H1 (cell line): Measurements from ENCODE around the gene OXER1. TPM values are rescaled to one million over a fixed set of nuclear protein-coding genes. Genes with fewer than 3 reads are reported as not detected.

Source experiments
- CTCF ChIA-PET: fragments of 300-600 bp; sonication (Branson Sonifier 250); formaldehyde crosslinking; loops from one replicate; lab custom pipeline; 2021; ENCODE audit not compliant: partially characterized antibody; lab: Charles Lee
- POLR2A ChIA-PET: fragments of 300-600 bp; sonication (Branson Sonifier 250); formaldehyde crosslinking; loops from one replicate; lab custom pipeline; 2021; ENCODE audit warnings: inconsistent platforms; ENCODE audit not compliant: partially characterized antibody; lab: Charles Lee
- DNase-seq, 2 experiments: peaks; one replicate each; pipeline versions ENCODE4 v3.0.0 to v3.0.0-alpha.2; 2010 to 2022; ENCODE audit warnings: low spot score in 2 of 2, low read depth in 1 of 2, mixed read lengths in 1 of 2
- FAIRE-seq: peaks from 2 replicates; lab custom pipeline; 2011; peaks lifted over from hg19 to GRCh38; lab: Jason Lieb, UNC
- H2AFZ ChIP-seq: 2 replicates; pipeline ENCODE4 v1.8.1; 2012; ENCODE audit warnings: low read length, inconsistent platforms
- H2AK5ac ChIP-seq: 2 replicates; pipeline ENCODE4 v1.6.1; 2013; ENCODE audit warnings: low read depth, low read length
- H2BK120ac ChIP-seq: replicated peaks from 2 replicates; pipeline ENCODE3; 2013; ENCODE audit warnings: low read depth, low read length, inconsistent platforms
- H2BK12ac ChIP-seq: 2 replicates; pipeline ENCODE4 v1.6.1; 2013; ENCODE audit warnings: low read depth, low read length
- H2BK15ac ChIP-seq: 2 replicates; pipeline ENCODE4 v1.6.1; 2013; ENCODE audit warnings: low read length
- H2BK20ac ChIP-seq: 2 replicates; pipeline ENCODE4 v1.6.1; 2013; ENCODE audit warnings: low read length
- H2BK5ac ChIP-seq: 2 replicates; pipeline ENCODE4 v1.6.1; 2013; ENCODE audit warnings: low read depth, low read length
- H3K14ac ChIP-seq: 2 replicates; pipeline ENCODE4 v1.6.1; 2013; ENCODE audit warnings: inconsistent platforms; ENCODE audit not compliant: insufficient read length
- H3K18ac ChIP-seq: 2 replicates; pipeline ENCODE4 v1.6.1; 2013; ENCODE audit warnings: low read length; ENCODE audit errors: extremely low read depth
- H3K23ac ChIP-seq: 2 replicates; pipeline ENCODE4 v1.6.1; 2013; ENCODE audit warnings: inconsistent platforms; ENCODE audit not compliant: insufficient read length
- H3K23me2 ChIP-seq: 2 replicates; pipeline ENCODE4 v1.6.1; 2013; ENCODE audit warnings: low read depth, low read length
- H3K27ac ChIP-seq: 2 replicates; pipeline ENCODE4 v1.6.1; 2011; ENCODE audit warnings: low read depth, low read length, inconsistent platforms
- H3K27me3 ChIP-seq, 4 experiments: replicated peaks in 1 of 4; 1 replicate in 1 of 4; 2 replicates in 3 of 4; pipeline versions ENCODE4 v1.6.1 to v1.8.1; 2011 to 2013; ENCODE audit warnings: low read length in 3 of 4, mild to moderate bottlenecking in 3 of 4, inconsistent platforms in 2 of 4, mixed read lengths in 2 of 4, moderate library complexity in 1 of 4; ENCODE audit not compliant: control insufficient read depth in 3 of 4, insufficient read depth in 3 of 4; ENCODE audit errors: extremely low read depth in 1 of 4
- H3K36me3 ChIP-seq, 4 experiments: 2 replicates each; pipeline versions ENCODE4 v1.6.1 to v1.8.1; 2011 to 2013; ENCODE audit warnings: mild to moderate bottlenecking in 4 of 4, low read length in 3 of 4, moderate library complexity in 2 of 4, control low read depth in 1 of 4, inconsistent platforms in 1 of 4; ENCODE audit not compliant: insufficient read depth in 4 of 4, control insufficient read depth in 2 of 4
- H3K4ac ChIP-seq: replicated peaks from 2 replicates; pipeline ENCODE3; 2013; ENCODE audit warnings: low read length, low read depth, mixed read lengths, inconsistent platforms; ENCODE audit not compliant: insufficient read length
- H3K4me1 ChIP-seq, 4 experiments: replicated peaks in 1 of 4; 1 replicate in 1 of 4; 2 replicates in 3 of 4; pipeline versions ENCODE4 v1.6.1 to v1.8.1; 2011 to 2013; ENCODE audit warnings: low read length in 3 of 4, inconsistent platforms in 2 of 4, mixed read lengths in 1 of 4; ENCODE audit not compliant: insufficient read depth in 4 of 4, control insufficient read depth in 3 of 4
- H3K4me2 ChIP-seq, 2 experiments: 2 replicates each; pipeline versions ENCODE4 v1.6.1 to v1.8.1; 2011 to 2013; ENCODE audit warnings: low read depth in 2 of 2, low read length in 2 of 2, control low read depth in 1 of 2, inconsistent platforms in 1 of 2, mild to moderate bottlenecking in 1 of 2; ENCODE audit not compliant: insufficient read depth in 1 of 2
- H3K4me3 ChIP-seq, 4 experiments: fragments of 200-600, 300-600 bp in 1 of 4; sonication (generic), shearing (Covaris generic), sonication (Bioruptor Twin) in 1 of 4; 2 replicates each; pipeline versions ENCODE4 v1.5.1 to v1.8.1; 2011 to 2016; ENCODE audit warnings: low read length in 4 of 4, low read depth in 3 of 4, control low read depth in 2 of 4, inconsistent platforms in 2 of 4, mild to moderate bottlenecking in 2 of 4, mixed read lengths in 1 of 4, moderate library complexity in 1 of 4; ENCODE audit not compliant: insufficient read depth in 2 of 4; ENCODE audit errors: extremely low read depth in 1 of 4
- H3K56ac ChIP-seq: replicated peaks from 2 replicates; pipeline ENCODE3; 2013; ENCODE audit warnings: low read depth, mild to moderate bottlenecking, mixed read lengths, low read length, inconsistent platforms; ENCODE audit not compliant: insufficient read length
- H3K79me1 ChIP-seq: 2 replicates; pipeline ENCODE4 v1.6.1; 2013; ENCODE audit warnings: low read depth, low read length, control low read depth
- H3K79me2 ChIP-seq, 2 experiments: 2 replicates each; pipeline versions ENCODE4 v1.6.1 to v1.8.1; 2012 to 2013; ENCODE audit warnings: low read length in 2 of 2, mild to moderate bottlenecking in 2 of 2, inconsistent platforms in 1 of 2; ENCODE audit not compliant: insufficient read depth in 2 of 2, control insufficient read depth in 1 of 2
- H3K9ac ChIP-seq, 4 experiments: replicated peaks in 1 of 4; 1 replicate in 1 of 4; 2 replicates in 3 of 4; pipeline versions ENCODE4 v1.6.1 to v1.8.1; 2011 to 2013; ENCODE audit warnings: low read depth in 3 of 4, low read length in 3 of 4, control low read depth in 2 of 4, mild to moderate bottlenecking in 2 of 4, moderate library complexity in 2 of 4, inconsistent platforms in 1 of 4; ENCODE audit errors: extremely low read depth in 1 of 4
- H3K9me3 ChIP-seq, 2 experiments: 2 replicates each; pipeline versions ENCODE4 v1.6.1 to v1.8.1; 2012 to 2013; ENCODE audit warnings: mild to moderate bottlenecking in 2 of 2, moderate library complexity in 2 of 2, control low read depth in 1 of 2, inconsistent platforms in 1 of 2, low read depth in 1 of 2, low read length in 1 of 2, mixed read lengths in 1 of 2; ENCODE audit not compliant: insufficient read depth in 2 of 2
- H4K20me1 ChIP-seq, 2 experiments: replicated peaks in 1 of 2; 2 replicates each; pipeline versions ENCODE3 to v1.8.1; 2011 to 2013; ENCODE audit warnings: inconsistent platforms in 2 of 2, low read length in 2 of 2, mild to moderate bottlenecking in 1 of 2; ENCODE audit not compliant: insufficient read depth in 2 of 2, control insufficient read depth in 1 of 2
- H4K5ac ChIP-seq: 2 replicates; pipeline ENCODE4 v1.6.1; 2013; ENCODE audit warnings: low read length, low read depth, mixed read lengths, inconsistent platforms; ENCODE audit not compliant: insufficient read length
- H4K8ac ChIP-seq: 2 replicates; pipeline ENCODE4 v1.8.0; 2013; ENCODE audit warnings: mild to moderate bottlenecking, moderate library complexity, low read length, inconsistent platforms; ENCODE audit not compliant: insufficient read depth; ENCODE audit errors: extremely low read depth
- H4K91ac ChIP-seq: replicated peaks from 2 replicates; pipeline ENCODE3; 2013; ENCODE audit warnings: low read length, mixed read lengths, inconsistent platforms; ENCODE audit not compliant: insufficient read length
- CHD1 ChIP-seq: IDR thresholded peaks from 2 replicates; pipeline ENCODE4 v1.6.1; 2012; ENCODE audit warnings: low read depth, low read length, improper control_type of control experiment
- CTCF ChIP-seq, 3 experiments: IDR thresholded peaks; 1 replicate in 2 of 3; 2 replicates in 1 of 3; pipeline versions ENCODE4 v1.5.1 to v1.6.1; 2011; ENCODE audit warnings: low read length in 3 of 3, mild to moderate bottlenecking in 3 of 3, inconsistent platforms in 2 of 3, low read depth in 1 of 3, moderate library complexity in 1 of 3; ENCODE audit not compliant: insufficient read depth in 1 of 3; ENCODE audit errors: control extremely low read depth in 1 of 3
- EZH2 ChIP-seq: fragments of 200-600 bp; sonication (generic); IDR thresholded peaks from 2 replicates; pipeline ENCODE4 v1.7.1; 2012; ENCODE audit warnings: low read depth, mild to moderate bottlenecking, moderate library complexity, low read length, inconsistent platforms; ENCODE audit not compliant: severe bottlenecking
- PHF8 ChIP-seq: fragments of 200-600 bp; sonication (generic); conservative IDR thresholded peaks from 2 replicates; pipeline ENCODE4 v1.7.1; 2012; ENCODE audit warnings: low read depth, mild to moderate bottlenecking, inconsistent platforms, low read length, moderate library complexity
- SIN3A ChIP-seq, 2 experiments: IDR thresholded peaks in 1 of 2; conservative IDR thresholded peaks in 1 of 2; 2 replicates each; pipeline ENCODE4 v1.6.1; 2011 to 2012; ENCODE audit warnings: low read length in 2 of 2, improper control_type of control experiment in 1 of 2, low read depth in 1 of 2, mild to moderate bottlenecking in 1 of 2
- SIRT6 ChIP-seq: IDR thresholded peaks from one replicate; pipeline ENCODE4 v1.7.1; 2012; ENCODE audit warnings: low read length, inconsistent platforms
- TAF1 ChIP-seq: IDR thresholded peaks from 2 replicates; pipeline ENCODE4 v1.6.1; 2011; ENCODE audit warnings: mild to moderate bottlenecking, low read depth, low read length
- TEAD4 ChIP-seq: IDR thresholded peaks from 2 replicates; pipeline ENCODE4 v1.6.1; 2012; ENCODE audit warnings: low read depth, low read length, inconsistent platforms, mixed read lengths
- YY1 ChIP-seq: IDR thresholded peaks from 2 replicates; pipeline ENCODE4 v1.6.1; 2011; ENCODE audit warnings: low read depth, mild to moderate bottlenecking, low read length
- whole genome bisulfite sequencing, 2 experiments: shearing (Covaris generic) in 1 of 2; methylation state at CpG; one replicate each; pipeline versions ENCODE4 v1.1.6 to v1.1.7; 2013 to 2015; ENCODE audit warnings: low lambda C conversion rate in 2 of 2, mixed read lengths in 2 of 2, inconsistent platforms in 1 of 2, low coverage in 1 of 2, missing lambda C conversion rate in 1 of 2; ENCODE audit not compliant: insufficient replicate concordance in 2 of 2, insufficient coverage in 1 of 2, insufficient read length in 1 of 2; ENCODE audit errors: extremely low coverage in 1 of 2, missing lambda C conversion rate in 1 of 2; 5-methylcytosine and 5-hydroxymethylcytosine counted together
- polyA plus RNA-seq, 7 experiments: library from polyadenylated mRNA; depleted of rRNA in 3 of 7; stranded (reverse) in 5 of 7; unstranded in 2 of 7; fragments of >200 nt in 5 of 7; fragments of 200-250 nt in 2 of 7; gene quantifications; 1 replicate in 5 of 7; 2 replicates in 1 of 7; 4 replicates in 1 of 7; pipeline versions ENCODE4 v1.2.1 to v1.2.3, GENCODE V29; 2011 to 2013; ENCODE audit warnings: missing spikeins in 2 of 7, mixed read lengths in 2 of 7
- total RNA-seq: library from RNA; stranded (reverse); fragmentation: NEBNext Ultra II Directional; extraction: Animal tissue kit (Norgen Biotek cat#: 25700); gene quantifications from 2 replicates; pipeline ENCODE4 v1.2.1, GENCODE V29; 2021
- TF ChIP-seq, protein P1 (sequence below): IDR thresholded peaks from 2 replicates; pipeline ENCODE4 v1.6.1; 2012; ENCODE audit warnings: inconsistent platforms

Gene OXER1
- total and polyA plus RNA-seq, 2 of the 8 experiments (the other 6 are each of a cell fraction or from before 2014, with no cell fraction given), result 1.2 to 2.9 TPM

DNA sequence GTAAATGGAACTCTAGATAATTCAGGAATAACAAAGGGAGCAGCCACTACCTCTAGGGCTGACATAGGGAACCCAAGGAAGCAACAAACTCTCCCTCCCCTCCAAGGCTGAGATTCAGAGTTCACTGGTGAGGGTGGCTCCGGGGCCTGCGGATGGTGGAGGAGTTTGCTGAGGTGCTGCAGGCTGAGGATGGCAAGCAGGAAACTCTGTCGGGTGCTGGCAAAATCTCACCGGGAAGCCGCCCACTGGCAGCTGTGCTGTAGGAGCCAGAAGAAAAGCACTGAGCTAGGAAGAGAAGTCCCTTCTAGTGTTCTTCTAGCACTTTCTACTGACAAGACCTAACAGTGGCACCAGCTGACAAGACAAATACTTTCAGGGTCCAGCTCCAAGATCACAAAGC lies 41.0 kb upstream of the OXER1 start:
- 84% methylated on average over 5 of the region's 5 CpGs; no CpG with 5 or more reads in 1 of the 2 experiments for WGBS, 2 experiments
- Histone ChIP-seq H3K4me3 (no peak overlapping the region), H3K9ac (no peak overlapping the region), H3K4me2 (no peak overlapping the region), H2AFZ (no peak overlapping the region), H3K9me3 (no peaks in the 10 kb centered on the region), H2BK120ac (no peak overlapping the region), H2BK5ac (no peak overlapping the region), H4K5ac (no peak overlapping the region), H4K91ac (no peak overlapping the region), H3K23ac (no peak overlapping the region), H3K4me1 (peaks cover 0 to 3% (median 0%) of the 10 kb centered on the region in 4 experiments; a peak in 2 of 7 replicates), H3K27me3 (no peaks in the 10 kb centered on the region), H3K79me2 (no peaks in the 10 kb centered on the region), H2BK20ac (no peak overlapping the region), H2BK12ac (no peak overlapping the region), H3K23me2 (no peaks in the 10 kb centered on the region), H4K20me1 (no peaks in the 10 kb centered on the region), H3K4ac (no peak overlapping the region), H3K36me3 (no peaks in the 10 kb centered on the region), H3K18ac (no peak overlapping the region), H3K27ac (no peak overlapping the region), H4K8ac (no peak overlapping the region; the same call in 1 of the 2 replicates), H2BK15ac (no peak overlapping the region), H3K14ac (no peak overlapping the region), H3K56ac (no peak overlapping the region), H3K79me1 (no peaks in the 10 kb centered on the region), H2AK5ac (no peak overlapping the region)
- DNase-seq (no peak), FAIRE-seq (no peak)
- ChIA-PET CTCF (interaction anchor here (0.7 to 1.4 kb wide), 3 partner anchors 11 to 98 kb away, joined by 3 to 4 read pairs (median 3); no protein-coding TSS in a partner anchor), POLR2A (no interaction called here)
- TF ChIP-seq, protein P1, sequence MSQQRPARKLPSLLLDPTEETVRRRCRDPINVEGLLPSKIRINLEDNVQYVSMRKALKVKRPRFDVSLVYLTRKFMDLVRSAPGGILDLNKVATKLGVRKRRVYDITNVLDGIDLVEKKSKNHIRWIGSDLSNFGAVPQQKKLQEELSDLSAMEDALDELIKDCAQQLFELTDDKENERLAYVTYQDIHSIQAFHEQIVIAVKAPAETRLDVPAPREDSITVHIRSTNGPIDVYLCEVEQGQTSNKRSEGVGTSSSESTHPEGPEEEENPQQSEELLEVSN, result no peak
- TF ChIP-seq SIN3A (conservative IDR thresholded peaks at IDR 0.05 in 1 of 2, IDR thresholded peaks at IDR 0.05 in 1 of 2; ENCODE audit: low read depth in 1 of 2, low read length in 2 of 2) (no peak), CHD1 (no peak), EZH2 (no peak), TAF1 (no peak), SIRT6 (no peak), PHF8 (no peak), TEAD4 (no peak), CTCF (IDR thresholded peaks at IDR 0.05; ENCODE audit: control extremely low read depth in 1 of 3, insufficient read depth in 1 of 3, low read depth in 1 of 3, low read length in 3 of 3) (no peak), YY1 (no peak)
